HFFc6 (cell line): ENCODE measurements around the gene PCDHB4. TPM values are rescaled to one million over a fixed set of nuclear protein-coding genes. Genes with fewer than 3 reads are reported as not detected.
"Not testable (repeated sequence)": the region's sequence is repeated elsewhere in the genome, so short reads cannot be mapped to it uniquely, and the experiment has no call there.

ENCODE experiments used
- DNase-seq: peaks from one replicate; pipeline ENCODE4 v3.0.0-alpha.2; 2018
- H3K27ac Mint-ChIP-seq: 2 replicates; pipeline ENCODE4 v1.8.0; 2020; ENCODE audit warnings: mild to moderate bottlenecking, mixed read lengths
- H3K27me3 Mint-ChIP-seq: 2 replicates; pipeline ENCODE4 v1.8.0; 2021; ENCODE audit warnings: mild to moderate bottlenecking, moderate library complexity, mixed read lengths; ENCODE audit not compliant: insufficient read depth
- H3K36me3 Mint-ChIP-seq: 2 replicates; pipeline ENCODE4 v1.8.0; 2021; ENCODE audit warnings: low read depth, mixed read lengths
- H3K4me1 Mint-ChIP-seq: 2 replicates; pipeline ENCODE4 v1.8.0; 2020; ENCODE audit warnings: low read depth, mixed read lengths
- H3K4me3 Mint-ChIP-seq: 2 replicates; pipeline ENCODE4 v1.8.0; 2020; ENCODE audit warnings: mild to moderate bottlenecking, moderate library complexity, mixed read lengths
- H3K9me3 Mint-ChIP-seq: 2 replicates; pipeline ENCODE4 v1.8.0; 2020; ENCODE audit warnings: mild to moderate bottlenecking, mixed read lengths
- total RNA-seq, 6 experiments: library from RNA; stranded (reverse); fragmentation: NEBNext Ultra II Directional; extraction: Animal tissue kit (Norgen Biotek cat#: 25700); gene quantifications; 2 replicates in 1 of 6; 3 replicates in 5 of 6; pipeline ENCODE4 v1.2.3, GENCODE V29; 2021
- TF ChIP-seq, protein P1 (sequence below): fragments of 200-600 bp; sonication (generic); IDR thresholded peaks from 2 replicates; pipeline ENCODE4 v1.5.0; 2021; ENCODE audit warnings: antibody characterized with exemption, mild to moderate bottlenecking

Gene PCDHB4
- total RNA-seq, 6 experiments from 2014 or later: 0.24 to 0.80 (median 0.51) TPM

DNA sequence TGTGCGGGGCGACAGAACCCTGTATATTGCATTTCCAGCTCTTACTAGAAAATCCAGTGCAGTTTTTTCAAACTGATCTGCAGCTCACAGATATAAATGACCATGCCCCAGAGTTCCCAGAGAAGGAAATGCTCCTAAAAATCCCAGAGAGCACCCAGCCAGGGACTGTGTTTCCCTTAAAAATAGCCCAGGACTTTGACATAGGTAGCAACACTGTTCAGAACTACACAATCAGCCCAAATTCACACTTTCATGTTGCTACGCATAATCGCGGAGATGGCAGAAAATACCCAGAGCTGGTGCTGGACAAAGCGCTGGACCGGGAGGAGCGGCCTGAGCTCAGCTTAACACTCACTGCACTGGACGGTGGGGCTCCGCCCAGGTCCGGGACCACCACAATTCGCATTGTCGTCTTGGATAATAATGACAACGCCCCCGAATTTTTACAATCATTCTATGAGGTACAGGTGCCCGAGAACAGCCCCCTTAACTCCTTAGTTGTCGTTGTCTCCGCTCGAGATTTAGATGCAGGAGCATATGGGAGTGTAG lies 14.2 kb downstream of the PCDHB4 start:
- no peaks in the 10 kb centered on the region for H3K27me3 Mint-ChIP-seq

DNA sequence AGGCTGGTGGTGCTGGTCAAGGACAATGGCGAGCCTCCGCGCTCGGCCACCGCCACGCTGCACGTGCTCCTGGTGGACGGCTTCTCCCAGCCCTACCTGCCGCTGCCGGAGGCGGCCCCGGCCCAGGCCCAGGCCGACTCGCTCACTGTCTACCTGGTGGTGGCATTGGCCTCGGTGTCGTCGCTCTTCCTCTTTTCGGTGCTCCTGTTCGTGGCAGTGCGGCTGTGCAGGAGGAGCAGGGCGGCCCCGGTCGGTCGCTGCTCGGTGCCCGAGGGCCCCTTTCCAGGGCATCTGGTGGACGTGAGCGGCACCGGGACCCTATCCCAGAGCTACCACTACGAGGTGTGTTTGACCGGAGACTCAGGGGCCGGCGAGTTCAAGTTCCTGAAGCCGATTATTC lies 15.7 kb downstream of the PCDHB4 start:
- not testable (repeated sequence) for DNase-seq, H3K27me3 Mint-ChIP-seq, H3K4me3 Mint-ChIP-seq, H3K4me1 Mint-ChIP-seq, H3K27ac Mint-ChIP-seq
- Mint-ChIP-seq H3K9me3 (peaks cover 14% of the 10 kb centered on the region), H3K36me3 (peaks cover 10% of the 10 kb centered on the region)

More for the DNA sequence above, 14.2 kb downstream of the PCDHB4 start:
- TF ChIP-seq, protein P1, sequence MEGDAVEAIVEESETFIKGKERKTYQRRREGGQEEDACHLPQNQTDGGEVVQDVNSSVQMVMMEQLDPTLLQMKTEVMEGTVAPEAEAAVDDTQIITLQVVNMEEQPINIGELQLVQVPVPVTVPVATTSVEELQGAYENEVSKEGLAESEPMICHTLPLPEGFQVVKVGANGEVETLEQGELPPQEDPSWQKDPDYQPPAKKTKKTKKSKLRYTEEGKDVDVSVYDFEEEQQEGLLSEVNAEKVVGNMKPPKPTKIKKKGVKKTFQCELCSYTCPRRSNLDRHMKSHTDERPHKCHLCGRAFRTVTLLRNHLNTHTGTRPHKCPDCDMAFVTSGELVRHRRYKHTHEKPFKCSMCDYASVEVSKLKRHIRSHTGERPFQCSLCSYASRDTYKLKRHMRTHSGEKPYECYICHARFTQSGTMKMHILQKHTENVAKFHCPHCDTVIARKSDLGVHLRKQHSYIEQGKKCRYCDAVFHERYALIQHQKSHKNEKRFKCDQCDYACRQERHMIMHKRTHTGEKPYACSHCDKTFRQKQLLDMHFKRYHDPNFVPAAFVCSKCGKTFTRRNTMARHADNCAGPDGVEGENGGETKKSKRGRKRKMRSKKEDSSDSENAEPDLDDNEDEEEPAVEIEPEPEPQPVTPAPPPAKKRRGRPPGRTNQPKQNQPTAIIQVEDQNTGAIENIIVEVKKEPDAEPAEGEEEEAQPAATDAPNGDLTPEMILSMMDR: no peak
- H3K4me1 Mint-ChIP-seq: no peaks in the 10 kb centered on the region
- H3K4me3 Mint-ChIP-seq: peak overlapping the region; percentile 82
- H3K27ac Mint-ChIP-seq: no peak overlapping the region
- H3K36me3 Mint-ChIP-seq: peaks cover 10% of the 10 kb centered on the region
- H3K9me3 Mint-ChIP-seq: peaks cover 14% of the 10 kb centered on the region
- no peak for DNase-seq

DNA sequence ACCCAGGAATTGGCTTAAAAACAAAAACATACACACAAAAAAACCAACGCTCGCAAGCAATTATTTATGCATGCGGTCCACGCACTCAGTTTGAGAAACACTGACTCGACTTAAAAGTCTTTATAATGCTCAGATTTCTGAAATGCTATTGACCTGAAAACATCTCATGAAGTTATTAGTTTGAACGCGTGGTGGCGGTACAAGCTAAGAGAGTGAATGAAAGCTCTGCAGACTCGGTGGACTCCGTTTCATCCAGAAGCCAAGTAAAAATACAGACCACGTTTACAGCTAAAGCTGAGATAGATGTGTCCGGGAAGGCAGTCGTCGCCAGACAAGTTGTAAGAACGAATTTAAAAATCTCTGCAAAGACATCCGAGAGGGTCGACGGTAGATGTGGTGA lies 28.2 kb downstream of the PCDHB4 start, which contains the start of gene PCDHB6:
Gene PCDHB6, plus strand, starts transcription at position 246 of the 400 bp plus-strand sequence. CDS start 201 bp downstream, outside the sequence.
- Mint-ChIP-seq H3K27me3 (peaks cover 5% of the 10 kb centered on the region), H3K9me3 (peaks cover 17% of the 10 kb centered on the region), H3K4me3 (peak within 1 kb of the TSS; percentile 87), H3K36me3 (no peaks in the 10 kb centered on the region; the same call in 1 of the 2 replicates), H3K27ac (no peak within 1 kb of the TSS), H3K4me1 (peaks cover 7% of the 10 kb centered on the region)
- TF ChIP-seq, protein P1: peak; percentile 71
- DNase-seq: peak; percentile 41

DNA sequence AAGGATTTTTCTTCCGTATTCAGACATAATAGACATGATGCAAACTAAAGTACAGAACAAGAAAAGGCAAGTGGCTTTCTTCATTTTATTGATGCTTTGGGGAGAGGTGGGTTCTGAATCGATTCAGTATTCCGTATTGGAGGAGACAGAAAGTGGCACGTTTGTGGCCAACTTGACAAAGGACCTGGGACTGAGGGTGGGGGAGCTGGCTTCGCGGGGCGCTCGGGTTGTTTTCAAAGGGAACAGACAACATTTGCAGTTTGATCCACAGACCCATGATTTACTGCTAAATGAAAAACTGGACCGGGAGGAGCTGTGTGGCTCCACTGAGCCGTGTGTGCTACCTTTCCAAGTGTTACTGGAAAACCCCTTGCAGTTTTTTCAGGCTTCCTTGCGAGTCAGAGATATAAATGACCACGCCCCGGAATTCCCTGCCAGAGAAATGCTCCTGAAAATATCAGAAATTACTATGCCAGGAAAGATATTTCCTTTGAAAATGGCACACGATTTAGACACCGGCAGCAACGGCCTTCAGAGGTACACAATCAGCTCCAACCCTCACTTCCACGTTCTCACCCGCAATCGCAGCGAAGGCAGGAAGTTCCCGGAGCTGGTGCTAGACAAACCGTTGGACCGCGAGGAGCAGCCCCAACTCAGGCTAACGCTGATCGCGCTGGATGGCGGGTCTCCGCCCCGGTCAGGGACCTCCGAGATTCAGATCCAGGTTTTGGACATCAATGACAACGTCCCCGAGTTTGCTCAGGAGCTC lies 28.8 kb downstream of the PCDHB4 start:
- Mint-ChIP-seq H3K4me3 (peak overlapping the region; percentile 87), H3K27ac (no peak overlapping the region), H3K36me3 (no peaks in the 10 kb centered on the region; the same call in 1 of the 2 replicates), H3K4me1 (peaks cover 7% of the 10 kb centered on the region), H3K27me3 (peaks cover 5% of the 10 kb centered on the region), H3K9me3 (peaks cover 17% of the 10 kb centered on the region)
- no peak for DNase-seq
- TF ChIP-seq, protein P1: no peak

DNA sequence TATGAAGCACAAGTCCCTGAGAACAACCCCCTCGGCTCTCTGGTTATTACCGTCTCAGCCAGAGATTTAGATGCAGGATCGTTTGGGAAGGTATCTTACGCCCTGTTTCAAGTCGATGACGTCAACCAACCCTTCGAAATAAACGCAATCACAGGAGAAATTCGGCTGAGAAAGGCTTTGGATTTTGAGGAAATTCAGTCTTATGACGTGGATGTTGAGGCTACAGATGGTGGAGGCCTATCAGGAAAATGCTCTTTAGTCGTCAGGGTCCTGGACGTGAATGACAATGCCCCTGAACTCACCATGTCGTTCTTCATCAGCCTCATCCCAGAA lies 29.3 kb downstream of the PCDHB4 start:
- Mint-ChIP-seq H3K27ac (no peak overlapping the region), H3K27me3 (peaks cover 6% of the 10 kb centered on the region), H3K36me3 (no peaks in the 10 kb centered on the region; the same call in 1 of the 2 replicates), H3K4me1 (peaks cover 7% of the 10 kb centered on the region), H3K4me3 (peak overlapping the region; percentile 87; the same call in 1 of the 2 replicates), H3K9me3 (peaks cover 17% of the 10 kb centered on the region)
- DNase-seq: no peak
- TF ChIP-seq, protein P1: no peak

DNA sequence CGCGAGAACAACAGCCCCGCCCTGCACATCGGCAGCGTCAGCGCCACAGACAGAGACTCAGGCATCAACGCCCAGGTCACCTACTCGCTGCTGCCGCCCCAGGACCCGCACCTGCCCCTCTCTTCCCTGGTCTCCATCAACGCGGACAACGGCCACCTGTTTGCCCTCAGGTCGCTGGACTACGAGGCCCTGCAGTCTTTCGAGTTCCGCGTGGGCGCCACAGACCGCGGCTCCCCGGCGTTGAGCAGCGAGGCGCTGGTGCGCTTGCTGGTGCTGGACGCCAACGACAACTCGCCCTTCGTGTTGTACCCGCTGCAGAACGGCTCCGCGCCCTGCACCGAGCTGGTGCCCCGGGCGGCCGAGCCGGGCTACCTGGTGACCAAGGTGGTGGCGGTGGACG lies 30.0 kb downstream of the PCDHB4 start:
- not testable (repeated sequence) for H3K36me3 Mint-ChIP-seq, H3K27ac Mint-ChIP-seq, DNase-seq, H3K4me3 Mint-ChIP-seq, H3K27me3 Mint-ChIP-seq, H3K4me1 Mint-ChIP-seq
- H3K9me3 Mint-ChIP-seq: peaks cover 20% of the 10 kb centered on the region

DNA sequence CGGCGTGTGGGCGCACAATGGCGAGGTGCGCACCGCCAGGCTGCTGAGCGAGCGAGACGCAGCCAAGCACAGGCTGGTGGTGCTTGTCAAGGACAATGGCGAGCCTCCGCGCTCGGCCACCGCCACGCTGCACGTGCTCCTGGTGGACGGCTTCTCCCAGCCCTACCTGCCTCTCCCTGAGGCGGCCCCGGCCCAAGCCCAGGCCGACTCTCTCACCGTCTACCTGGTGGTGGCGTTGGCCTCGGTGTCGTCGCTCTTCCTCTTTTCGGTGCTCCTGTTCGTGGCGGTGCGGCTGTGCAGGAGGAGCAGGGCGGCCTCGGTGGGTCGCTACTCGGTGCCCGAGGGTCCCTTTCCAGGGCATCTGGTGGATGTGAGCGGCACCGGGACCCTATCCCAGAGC lies 30.5 kb downstream of the PCDHB4 start:
- DNase-seq, H3K4me1 Mint-ChIP-seq, H3K4me3 Mint-ChIP-seq, H3K27ac Mint-ChIP-seq, H3K36me3 Mint-ChIP-seq: not testable (repeated sequence)
- H3K9me3 Mint-ChIP-seq: peaks cover 25% of the 10 kb centered on the region
- peaks cover 13% of the 10 kb centered on the region for H3K27me3 Mint-ChIP-seq
